Ascending aorta (tissue), 2 donors: ENCODE measurements around the gene FASTKD2. TPM values are rescaled to one million over a fixed set of nuclear protein-coding genes. Genes with fewer than 3 reads are reported as not detected.

Experiments
- DNase-seq, 2 donors: peaks; one replicate each; pipeline ENCODE4 v3.0.0-alpha.2; 2019; ENCODE audit warnings: low spot score in 2 of 2
- H3K27ac ChIP-seq, 2 donors: fragments of 200-600 bp; sonication (generic); one replicate each; pipeline ENCODE4 v1.5.1; 2016 to 2017; ENCODE audit warnings: mild to moderate bottlenecking in 1 of 2
- H3K27me3 ChIP-seq: fragments of 200-600 bp; sonication (generic); one replicate; pipeline ENCODE4 v1.5.1; 2017
- H3K36me3 ChIP-seq, 2 donors: fragments of 200-600 bp; sonication (generic); one replicate each; pipeline ENCODE4 v1.5.1; 2016
- H3K4me1 ChIP-seq, 2 donors: fragments of 200-600 bp; sonication (generic); one replicate each; pipeline ENCODE4 v1.5.1; 2016 to 2017; ENCODE audit warnings: mild to moderate bottlenecking in 1 of 2
- H3K4me3 ChIP-seq, 2 donors: fragments of 200-600 bp; sonication (generic); one replicate each; pipeline ENCODE4 v1.5.1; 2016 to 2017; ENCODE audit warnings: mild to moderate bottlenecking in 1 of 2
- H3K9me3 ChIP-seq, 2 donors: fragments of 200-600 bp; sonication (generic); one replicate each; pipeline ENCODE4 v1.5.1; 2016
- CTCF ChIP-seq, 3 experiments: fragments of 200-600 bp in 2 of 3; fragments of 450-650 bp in 1 of 3; sonication (generic) in 2 of 3; IDR thresholded peaks; one replicate each; pipeline ENCODE4 v1.5.1; 2016 to 2019; ENCODE audit warnings: antibody characterized with exemption in 3 of 3, mild to moderate bottlenecking in 1 of 3, moderate library complexity in 1 of 3
- intact Hi-C: fragments of 100-400 bp; cut with DNase I; formaldehyde crosslinking; loops from one replicate; pipeline ENCODE4 v1.15.1; 2023
- total RNA-seq: library from RNA; depleted of rRNA; stranded (reverse); fragments of >200 nt; gene quantifications from one replicate; pipeline ENCODE4 v1.1.0, GENCODE V29; 2016

The FASTKD2 gene
- total RNA-seq, 1 donor from 2014 or later, result 41.5 TPM

- Histone ChIP-seq H3K4me3 (no peak overlapping the region), H3K36me3 (no peaks in the 10 kb centered on the region), H3K27me3 (no peaks in the 10 kb centered on the region), H3K4me1 (no peaks in the 10 kb centered on the region), H3K27ac (no peak overlapping the region), H3K9me3 (no peaks in the 10 kb centered on the region)
- TF ChIP-seq CTCF (IDR thresholded peaks at IDR 0.05), result no peak
- DNase-seq, result no peak
- intact Hi-C loops, result no loop called here
Observed at GRCh38 chr2:206727287-206727686, 38.1 kb upstream of the FASTKD2 start.

- DNase-seq, result no peak
- Histone ChIP-seq H3K36me3 (no peaks in the 10 kb centered on the region), H3K9me3 (no peaks in the 10 kb centered on the region), H3K27ac (no peak overlapping the region), H3K4me3 (no peak overlapping the region), H3K27me3 (no peaks in the 10 kb centered on the region), H3K4me1 (no peaks in the 10 kb centered on the region)
- intact Hi-C loops, result no loop called here
- TF ChIP-seq CTCF (IDR thresholded peaks at IDR 0.05), result no peak
Observed at GRCh38 chr2:206728277-206729199, 36.9 kb upstream of the FASTKD2 start.

GRCh38 chr2:206733341-206733740, 32.1 kb upstream of the FASTKD2 start:
- DNase-seq, result no peak
- TF ChIP-seq CTCF (IDR thresholded peaks at IDR 0.05), result no peak

GRCh38 chr2:206736935-206737334, 28.5 kb upstream of the FASTKD2 start:
- intact Hi-C loops, result no loop called here
- H3K27me3 ChIP-seq, result no peaks in the 10 kb centered on the region

More at GRCh38 chr2:206733341-206733740, 32.1 kb upstream of the FASTKD2 start:
- Histone ChIP-seq H3K27me3 (no peaks in the 10 kb centered on the region), H3K9me3 (no peaks in the 10 kb centered on the region), H3K36me3 (no peaks in the 10 kb centered on the region), H3K4me1 (no peaks in the 10 kb centered on the region), H3K27ac (no peak overlapping the region), H3K4me3 (no peak overlapping the region)
- intact Hi-C loops, result no loop called here

GRCh38 chr2:206739271-206739670, 26.1 kb upstream of the FASTKD2 start:
- H3K4me1 ChIP-seq, result no peaks in the 10 kb centered on the region
- TF ChIP-seq CTCF (IDR thresholded peaks at IDR 0.05), result no peak
- intact Hi-C loops, result no loop called here
- H3K9me3 ChIP-seq, result no peaks in the 10 kb centered on the region
- H3K4me3 ChIP-seq, result no peak overlapping the region
- no peak overlapping the region for H3K27ac ChIP-seq
- no peaks in the 10 kb centered on the region for H3K36me3 ChIP-seq
- no peaks in the 10 kb centered on the region for H3K27me3 ChIP-seq
- no peak for DNase-seq

More at GRCh38 chr2:206736935-206737334, 28.5 kb upstream of the FASTKD2 start:
- no peak overlapping the region for H3K27ac ChIP-seq
- no peak overlapping the region for H3K4me3 ChIP-seq
- no peak for TF ChIP-seq CTCF (IDR thresholded peaks at IDR 0.05)
- no peaks in the 10 kb centered on the region for H3K36me3 ChIP-seq
- DNase-seq, result no peak
- no peaks in the 10 kb centered on the region for H3K9me3 ChIP-seq
- no peaks in the 10 kb centered on the region for H3K4me1 ChIP-seq
